Inflammatory macrophage treated with lipopolysaccharide for 1 hour (primary cell): ENCODE results near the gene FBXO47.
A peak's percentile ranks its signal among the peaks of the same experiment; 100 is the strongest.

Experiments
- DNase-seq, 2 donors: peaks; one replicate each; pipeline ENCODE4 v3.0.0-alpha.2; 2020 to 2022

The FBXO47 gene

DNA sequence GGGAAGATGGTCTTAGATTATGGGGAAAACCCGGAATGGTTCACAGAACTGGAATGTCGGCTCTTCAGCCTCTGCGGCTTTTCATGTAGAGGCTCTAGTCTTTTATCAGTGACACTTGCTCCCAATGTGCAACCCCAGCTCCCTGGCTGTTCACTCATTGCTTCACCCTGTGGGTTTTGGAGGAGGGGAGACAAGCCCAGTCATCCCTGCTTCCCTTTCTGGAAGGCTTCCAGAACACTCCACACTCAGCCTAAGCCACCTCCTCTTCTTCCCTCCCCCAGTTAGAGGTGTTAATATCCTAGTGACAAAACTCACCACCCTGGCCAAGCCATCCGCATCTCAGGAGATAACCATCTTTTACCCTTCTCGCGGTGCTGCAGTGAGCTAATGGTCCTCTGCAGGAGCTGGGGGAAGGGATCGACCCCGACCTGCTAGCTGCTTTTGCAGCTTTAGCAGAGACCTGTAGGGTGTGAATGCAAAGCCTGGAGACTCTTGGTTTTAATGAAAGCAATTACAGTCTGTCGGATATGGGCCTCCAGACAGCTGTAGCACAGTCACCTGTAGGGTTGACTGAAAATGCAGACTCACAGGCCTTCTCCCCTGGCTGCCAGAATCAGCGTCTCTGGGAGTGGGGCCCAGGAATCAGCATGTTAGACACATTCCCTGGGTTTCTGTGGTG lies 66.1 kb downstream of the FBXO47 start:
- DNase-seq, result peak; percentile 88 to 97

GRCh38 chr17:38899421-38899820 lies 67.8 kb downstream of the FBXO47 start:
- DNase-seq, result no peak

- DNase-seq, result peak; percentile 61 to 83
Observed at GRCh38 chr17:38898812-38899348, 68.3 kb downstream of the FBXO47 start.

GRCh38 chr17:38898291-38898679 lies 68.9 kb downstream of the FBXO47 start:
- no peak for DNase-seq

DNA sequence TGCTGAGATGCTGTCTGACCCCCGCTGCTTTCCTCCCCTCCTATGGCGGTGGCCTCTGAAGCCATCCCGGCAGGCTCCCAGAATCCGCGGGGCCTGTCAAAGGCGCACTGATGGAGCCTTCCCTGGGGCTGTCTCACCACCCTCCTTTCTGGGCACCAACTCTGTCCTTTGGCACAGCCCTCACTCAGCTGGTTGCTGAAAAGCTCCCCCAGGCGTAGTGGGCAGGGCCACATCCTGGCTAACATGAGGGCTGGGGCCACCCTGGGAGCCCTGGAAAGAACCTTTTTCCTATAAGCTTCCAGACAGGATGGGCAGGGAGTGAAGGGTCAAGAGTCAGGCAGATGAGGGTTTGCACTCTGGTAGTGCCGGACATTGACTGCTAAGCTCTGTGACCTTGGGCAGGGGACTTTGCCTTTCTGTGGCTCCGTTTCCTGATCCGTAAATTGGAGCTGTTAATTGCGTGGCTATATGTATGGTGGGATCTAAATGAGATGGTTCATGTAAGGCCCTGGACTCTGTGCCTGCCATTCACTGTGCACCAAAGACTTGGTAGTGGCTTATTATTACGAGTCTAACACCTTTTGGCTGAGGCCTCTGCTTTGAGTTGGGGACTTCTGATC lies 69.4 kb downstream of the FBXO47 start:
- DNase-seq, result no peak

DNA sequence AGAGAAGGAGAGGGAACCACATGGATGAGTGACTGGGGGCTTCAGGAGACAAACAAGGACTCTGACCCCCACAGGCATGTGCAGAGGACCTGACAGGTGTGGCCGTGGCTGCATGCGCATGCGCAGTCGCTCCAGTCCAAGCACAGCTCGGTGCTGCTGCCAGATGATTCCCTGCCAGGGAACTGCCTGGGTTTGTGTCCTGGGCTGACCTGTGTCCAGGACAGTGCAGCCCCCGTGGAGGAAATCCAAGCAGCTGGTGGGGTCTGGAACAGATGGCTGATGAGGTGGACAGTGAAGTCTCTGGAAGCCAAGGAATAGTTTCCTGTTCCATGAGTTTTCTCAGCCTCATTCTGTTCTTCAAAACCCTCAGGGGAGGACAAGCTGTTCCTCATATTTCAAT lies 70.0 kb downstream of the FBXO47 start:
- DNase-seq, result no peak

DNA sequence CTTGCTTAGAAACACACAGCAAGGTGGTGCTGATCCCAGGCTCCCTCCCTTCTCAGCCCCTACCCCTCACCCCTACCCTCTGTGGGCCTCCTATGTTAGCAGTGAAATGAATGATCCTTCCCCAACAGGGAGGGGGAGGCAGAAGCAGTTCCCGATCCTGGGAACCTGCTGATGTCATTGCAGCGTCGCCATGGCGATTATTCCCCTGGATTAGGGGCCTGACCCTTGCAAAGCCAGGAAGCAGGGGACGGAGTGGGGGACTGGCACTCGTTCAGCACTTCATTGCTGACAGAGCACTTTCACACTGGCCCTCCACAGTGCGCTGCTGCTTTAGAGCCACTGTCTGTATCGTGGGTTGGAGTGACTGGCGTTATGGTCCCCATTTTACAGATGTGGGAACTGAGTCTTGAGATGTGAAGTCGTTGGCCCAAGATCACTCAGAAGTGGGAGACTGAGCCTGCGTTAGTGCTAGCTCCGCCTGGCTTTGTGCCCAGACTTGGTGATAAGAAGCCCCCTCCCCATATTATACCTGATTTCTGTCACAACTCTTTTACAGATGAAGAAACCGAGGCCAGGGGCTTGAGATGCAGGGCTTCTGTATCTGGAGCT lies 70.8 kb downstream of the FBXO47 start:
- no peak for DNase-seq

DNA sequence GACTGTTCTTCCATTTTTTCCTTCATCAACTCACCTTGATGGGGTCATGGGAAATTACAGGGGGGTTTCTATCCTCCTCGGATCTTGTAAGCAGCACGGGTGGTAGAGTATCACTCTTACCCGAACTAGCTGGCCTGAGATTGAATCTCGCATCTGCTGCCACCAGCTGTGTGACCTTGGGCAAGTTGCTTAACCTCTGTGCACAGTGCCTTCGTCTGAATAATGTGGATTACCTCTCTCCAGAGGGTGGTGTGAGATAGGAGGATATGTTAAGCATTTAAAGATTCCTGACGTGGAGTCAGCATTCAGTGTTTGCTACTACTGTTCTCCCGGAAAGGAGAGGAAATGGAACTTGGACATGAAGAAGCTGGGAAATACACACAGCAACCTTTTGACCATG lies 72.9 kb downstream of the FBXO47 start:
- DNase-seq, result no peak

DNA sequence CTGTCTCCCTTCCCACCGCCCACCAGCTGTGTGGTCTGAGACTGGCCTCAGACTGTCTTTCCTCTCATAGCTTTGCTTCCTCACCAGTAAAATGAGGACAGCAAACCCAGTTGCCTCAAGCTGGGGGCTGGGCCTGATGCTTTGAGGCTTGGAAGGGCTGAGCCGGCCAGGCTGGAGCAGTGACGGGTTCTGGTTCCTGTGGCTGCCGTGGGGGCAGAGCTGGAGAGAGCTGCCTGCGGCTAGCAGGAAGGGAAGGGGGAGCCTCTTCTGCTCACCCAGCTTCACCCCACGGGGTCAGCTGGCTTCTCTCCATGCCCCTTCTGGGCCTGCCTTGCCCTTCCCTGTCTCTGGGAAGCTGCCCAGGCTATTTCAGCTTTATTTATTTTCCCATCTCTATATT lies 73.6 kb downstream of the FBXO47 start:
- peak; percentile 58 to 77 for DNase-seq

GRCh38 chr17:38893113-38893512 lies 74.1 kb downstream of the FBXO47 start:
- DNase-seq, result no peak

DNA sequence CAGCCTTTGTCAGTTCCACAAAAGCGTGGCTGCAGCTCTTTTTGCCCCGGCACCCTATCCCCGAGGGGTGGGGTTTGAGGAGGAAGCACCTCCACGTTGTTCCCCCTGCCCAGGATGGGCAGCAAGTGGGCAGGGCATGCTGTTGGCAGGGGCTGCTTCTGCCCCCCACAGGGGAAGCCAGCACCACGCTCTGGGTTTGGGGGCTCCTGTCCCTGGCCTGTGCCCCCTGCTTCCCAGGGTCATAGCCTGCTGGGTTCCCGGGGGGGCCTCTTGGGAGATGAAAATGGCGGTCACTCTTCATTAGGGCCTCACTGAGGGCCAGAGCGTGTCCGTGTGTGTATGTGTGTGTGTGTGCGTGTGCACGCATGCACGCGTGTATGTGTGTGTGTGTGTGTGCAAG lies 74.6 kb downstream of the FBXO47 start:
- DNase-seq, result no peak

DNA sequence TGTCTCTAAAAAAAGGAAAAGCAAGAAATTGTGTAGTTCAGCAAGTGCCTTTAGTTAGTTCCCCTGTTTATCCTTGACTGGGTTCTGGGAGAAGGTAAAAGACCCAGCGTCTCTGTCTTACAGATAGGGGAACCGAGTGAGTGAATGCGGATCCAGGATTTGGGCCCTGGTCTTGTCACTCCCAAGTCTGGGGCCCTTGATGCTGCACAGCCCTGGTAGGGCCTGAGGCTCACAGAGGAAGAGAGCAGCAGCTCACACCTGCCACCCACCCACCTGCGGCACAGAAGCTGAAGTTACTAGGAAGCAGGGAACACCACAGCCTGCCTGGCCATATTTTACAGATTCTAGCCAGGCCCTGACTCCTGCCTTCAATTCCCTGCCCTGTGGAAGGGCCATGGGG lies 75.1 kb downstream of the FBXO47 start:
- DNase-seq, result no peak

DNA sequence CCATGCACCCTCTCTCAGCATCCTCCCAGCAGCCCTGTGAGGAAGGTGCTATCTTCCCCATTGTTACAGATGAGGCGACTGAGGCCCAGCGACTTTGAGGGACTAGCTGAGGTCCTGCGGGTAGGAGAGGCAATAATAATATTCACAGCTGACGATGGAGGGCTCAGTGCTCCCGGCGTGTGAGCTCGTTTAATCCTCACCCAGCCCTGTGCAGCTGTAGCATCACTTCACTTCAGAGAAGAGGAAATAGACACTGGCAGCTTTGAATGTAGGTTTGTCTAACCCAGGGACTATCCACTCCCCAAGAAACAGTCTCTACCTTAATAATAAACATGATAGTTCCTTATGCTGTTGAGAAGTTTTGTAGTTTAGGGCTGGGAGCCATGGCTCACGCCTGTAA lies 75.8 kb downstream of the FBXO47 start:
- no peak for DNase-seq

GRCh38 chr17:38890410-38890746 lies 76.8 kb downstream of the FBXO47 start:
- no peak for DNase-seq

- no peak for DNase-seq
Observed at GRCh38 chr17:38889745-38890409, 77.3 kb downstream of the FBXO47 start.

GRCh38 chr17:38888842-38889241 lies 78.4 kb downstream of the FBXO47 start:
- DNase-seq, result no peak

DNA sequence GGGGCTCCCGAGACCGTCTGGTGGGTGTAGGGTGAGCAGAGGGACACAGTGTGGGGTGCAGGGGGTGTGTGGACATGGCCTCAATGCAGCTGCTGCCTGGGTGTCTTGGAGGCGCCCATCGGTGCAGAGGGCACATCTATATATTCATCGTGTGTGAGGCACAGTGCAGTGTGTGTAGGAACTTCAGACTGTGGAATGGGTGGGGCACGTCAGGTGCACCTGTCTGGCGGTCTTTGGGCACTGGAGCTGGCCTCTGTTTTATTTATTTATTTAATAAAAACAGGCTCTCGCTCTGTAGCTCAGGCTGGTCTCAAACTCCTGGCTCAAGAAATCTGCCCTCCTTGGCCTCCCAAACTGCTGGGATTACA lies 80.6 kb downstream of the FBXO47 start:
- DNase-seq, result no peak
